GM19372 (cell line): ENCODE data around the gene LRRC46.
A peak's percentile ranks its signal among the peaks of the same experiment; 100 is the strongest.

Experiments
- ATAC-seq: cut with Tn5 transposase; IDR thresholded peaks from one replicate; pipeline ENCODE4 v1.9.1; 2021; ENCODE audit warnings: mild to moderate bottlenecking, low read depth, moderate library complexity; ENCODE audit not compliant: unreplicated experiment

Gene LRRC46

DNA sequence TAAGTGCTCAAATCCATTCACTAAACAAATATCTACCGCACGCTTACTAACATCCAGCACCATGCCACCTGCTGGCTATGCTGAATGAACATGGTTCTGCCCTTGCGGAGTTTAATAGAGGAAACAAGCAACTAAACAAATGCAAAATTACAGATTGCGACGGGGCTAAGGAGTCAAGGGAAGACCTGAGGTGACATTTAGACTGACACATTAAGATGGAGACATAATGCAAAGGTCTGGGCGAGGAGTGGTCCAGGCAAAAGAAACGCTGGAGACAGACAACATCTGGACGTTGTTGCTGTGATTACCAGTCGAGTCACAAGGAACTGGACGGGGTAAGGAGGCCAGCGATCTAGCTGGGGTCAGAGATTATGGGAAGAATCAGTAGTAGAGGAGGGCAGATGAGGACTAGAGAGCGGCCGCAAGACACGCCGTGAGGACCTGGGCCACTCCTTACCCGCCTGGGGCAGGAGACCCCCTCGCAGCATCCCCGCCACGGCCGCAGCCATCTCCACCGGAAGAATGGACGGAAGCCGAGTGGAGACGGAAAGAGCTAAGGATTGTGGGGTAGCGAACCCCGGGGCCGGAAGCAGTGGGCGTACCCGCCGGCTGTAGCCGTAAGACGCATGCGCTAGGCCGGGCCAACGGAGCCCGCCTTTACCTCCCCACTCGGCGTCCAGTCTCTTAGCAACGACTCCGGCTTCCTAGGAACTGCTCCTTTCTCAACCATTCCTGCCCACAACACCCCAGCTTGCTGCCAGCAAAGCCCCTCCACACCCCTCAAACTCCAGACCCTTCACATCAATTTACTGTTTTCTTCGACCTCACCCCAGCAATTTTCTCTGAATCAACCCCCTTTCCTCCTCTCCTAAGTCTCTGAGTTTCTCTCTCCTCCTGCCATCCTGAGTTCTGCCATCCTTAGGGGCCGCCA is at the start of gene LRRC46, which contains the start of gene MRPL10:
TSS of gene LRRC46 (plus strand) at position 668 of the 931 bp plus-strand sequence. CDS start 320 bp downstream, outside the sequence.
TSS of gene MRPL10 (minus strand) at position 539 of the 931 bp plus-strand sequence. CDS start at position 509, 30 bp downstream.
- ATAC-seq: peak; percentile 85

- ATAC-seq: no peak
Measured at GRCh38 chr17:47785538-47786123, 45.8 kb upstream of the LRRC46 start.

- ATAC-seq: no peak
Measured at GRCh38 chr17:47789611-47790561, 41.6 kb upstream of the LRRC46 start.

- no peak for ATAC-seq
Measured at GRCh38 chr17:47791025-47791424, 40.4 kb upstream of the LRRC46 start.

DNA sequence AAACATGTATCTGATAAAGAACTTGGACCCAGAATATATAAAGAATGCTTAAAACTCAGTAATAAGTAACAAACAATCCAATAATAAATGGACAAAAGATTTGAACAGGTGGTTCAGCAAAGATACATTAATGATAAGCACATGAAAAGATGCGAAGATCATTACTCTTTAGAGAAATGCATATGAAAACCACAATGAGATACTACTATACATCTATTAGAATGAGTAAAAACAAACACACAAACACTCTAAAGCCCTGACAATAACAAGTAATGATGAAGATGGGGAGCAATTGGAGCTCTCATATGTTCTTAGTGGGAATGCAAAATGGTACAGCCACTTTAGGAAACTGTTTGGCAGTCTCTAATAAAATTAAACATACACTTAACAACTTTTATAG is 39.0 kb upstream of the LRRC46 start:
- no peak for ATAC-seq

GRCh38 chr17:47792979-47793378 is 38.5 kb upstream of the LRRC46 start:
- no peak for ATAC-seq

DNA sequence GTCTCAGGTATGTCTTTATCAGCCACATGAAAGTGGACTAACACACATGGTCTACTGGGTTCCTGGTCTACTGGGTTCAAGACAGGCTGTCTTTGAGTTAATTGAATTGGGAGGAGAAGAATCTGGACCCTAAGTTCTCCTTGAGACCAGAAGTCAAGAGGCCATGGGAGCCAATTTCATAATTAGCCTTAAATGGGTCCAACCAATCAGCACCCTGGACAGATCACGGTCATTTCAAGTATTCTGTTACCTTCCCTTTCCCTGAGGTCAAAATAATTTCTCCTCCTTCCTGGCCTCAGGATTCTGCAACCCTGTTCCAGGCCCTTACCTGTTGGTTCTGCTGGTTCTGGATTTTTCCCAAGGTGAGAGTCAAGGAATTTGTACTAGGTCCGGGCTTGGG is 33.7 kb upstream of the LRRC46 start:
- ATAC-seq: no peak

DNA sequence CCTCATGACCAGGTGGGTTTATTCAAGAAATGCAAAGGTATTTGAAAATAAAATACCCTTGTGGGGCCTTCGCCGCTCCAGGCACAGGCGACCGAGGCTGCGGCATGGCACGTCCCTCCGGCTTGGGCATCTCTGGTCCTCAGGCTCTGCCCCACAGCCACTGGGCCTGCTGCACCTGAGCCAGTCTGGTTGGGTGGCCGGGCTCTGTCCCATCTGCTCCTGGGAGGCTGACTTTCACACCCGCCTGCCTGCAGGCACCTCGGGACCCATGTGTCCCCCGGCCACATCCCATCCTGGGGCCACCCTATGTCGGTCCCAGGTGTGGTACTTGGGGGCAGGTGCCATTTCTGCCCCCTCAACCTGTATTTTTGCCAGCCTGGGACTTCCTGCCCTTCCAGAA is 30.8 kb upstream of the LRRC46 start:
- no peak for ATAC-seq

DNA sequence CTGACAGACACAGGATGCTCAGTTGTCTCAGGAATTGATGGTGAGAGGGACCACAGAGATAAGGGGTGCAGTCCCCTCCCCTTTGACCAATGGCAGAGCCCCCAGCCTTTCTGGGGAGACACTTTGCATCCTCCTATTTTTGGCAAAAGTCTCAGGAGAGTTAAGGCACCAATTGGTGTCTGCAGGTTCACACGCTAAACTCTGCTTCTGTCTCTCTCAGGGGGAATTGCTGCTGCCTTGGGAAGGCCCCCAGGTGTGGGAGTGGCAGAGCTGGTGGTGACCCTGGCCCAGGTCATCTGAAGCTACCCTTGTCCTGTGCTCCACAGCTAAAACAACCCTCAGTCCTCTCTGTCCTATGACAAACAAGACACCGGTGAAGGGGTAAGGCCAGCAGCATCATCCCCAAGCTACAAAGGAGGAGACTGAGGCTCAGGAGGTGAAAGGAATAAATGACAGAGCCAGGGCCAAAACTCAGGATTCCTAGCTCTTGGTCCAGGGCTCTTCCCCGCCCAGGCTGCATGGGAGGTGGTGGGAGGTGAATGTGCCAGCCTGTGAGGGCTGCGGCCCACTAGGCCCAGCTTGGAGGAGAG is 30.2 kb upstream of the LRRC46 start:
- no peak for ATAC-seq

DNA sequence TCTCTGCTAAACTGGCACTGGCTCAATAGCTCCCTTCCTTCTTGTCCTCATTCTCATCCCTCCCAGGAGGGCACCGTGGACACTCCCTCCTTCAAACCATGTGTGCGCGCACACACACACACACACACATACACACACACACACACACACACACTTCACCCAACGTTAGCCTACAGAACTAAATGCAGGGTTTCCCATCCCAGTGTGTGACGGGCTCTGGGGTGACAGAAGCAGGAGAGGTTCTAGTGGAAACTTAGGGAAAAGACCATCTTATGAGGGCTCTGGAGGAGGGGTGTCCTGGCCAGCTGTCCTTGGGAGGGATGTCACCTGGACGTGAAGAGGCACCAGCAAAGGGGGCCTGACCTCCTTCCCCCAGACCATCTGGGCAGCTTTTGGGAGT is 29.6 kb upstream of the LRRC46 start:
- ATAC-seq: no peak

DNA sequence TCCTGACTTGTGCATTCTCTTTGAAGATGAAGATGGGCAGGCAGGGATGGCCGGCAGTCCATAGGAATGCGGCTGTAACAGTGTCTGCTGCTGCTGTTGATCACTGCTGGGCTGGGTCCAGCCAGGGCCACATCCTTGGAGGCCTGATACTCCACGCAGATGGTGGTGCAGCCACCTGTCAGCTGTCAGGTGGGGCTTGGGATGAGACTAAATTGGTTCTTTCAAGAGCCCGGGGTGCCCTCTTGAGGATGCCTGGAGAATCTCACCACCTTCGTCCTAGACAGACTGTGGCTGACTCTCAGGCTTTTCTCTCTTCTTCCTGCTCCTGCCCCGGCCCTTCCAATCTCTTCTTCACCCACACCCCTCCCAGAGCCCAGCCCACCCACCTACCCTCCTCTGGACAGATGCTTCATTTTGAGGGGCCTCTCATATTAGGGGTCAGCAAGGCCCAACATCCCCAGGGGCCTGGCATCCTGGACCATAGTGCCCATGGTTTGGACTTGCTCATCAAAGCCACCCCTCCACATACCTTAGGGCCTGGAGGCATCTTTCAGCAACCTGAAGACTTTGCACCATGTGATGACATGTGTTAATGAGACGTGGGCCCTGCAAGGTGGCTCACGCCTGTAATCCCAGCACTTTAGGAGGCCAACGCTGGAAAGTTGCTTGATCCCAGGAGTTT is 29.0 kb upstream of the LRRC46 start:
- ATAC-seq: no peak

DNA sequence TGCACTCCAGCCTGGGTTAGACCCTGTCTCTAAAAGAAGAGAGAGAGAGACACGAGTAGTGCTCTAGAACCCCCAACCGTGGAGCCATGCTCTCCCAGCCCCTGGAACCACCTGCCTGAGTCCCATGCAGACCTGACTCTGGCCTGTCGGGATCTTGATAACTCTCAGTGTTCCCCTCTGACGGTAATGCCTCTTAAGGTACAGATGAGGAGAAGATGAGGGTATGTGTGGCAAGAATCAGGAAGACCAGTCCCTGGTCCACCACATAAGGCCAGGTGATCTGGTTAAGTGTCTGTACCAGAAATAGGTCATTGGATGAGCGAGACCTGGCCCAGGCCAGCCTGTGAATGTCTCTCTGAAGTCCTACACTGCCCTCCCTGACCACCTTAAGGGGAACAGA is 28.3 kb upstream of the LRRC46 start:
- ATAC-seq: no peak

DNA sequence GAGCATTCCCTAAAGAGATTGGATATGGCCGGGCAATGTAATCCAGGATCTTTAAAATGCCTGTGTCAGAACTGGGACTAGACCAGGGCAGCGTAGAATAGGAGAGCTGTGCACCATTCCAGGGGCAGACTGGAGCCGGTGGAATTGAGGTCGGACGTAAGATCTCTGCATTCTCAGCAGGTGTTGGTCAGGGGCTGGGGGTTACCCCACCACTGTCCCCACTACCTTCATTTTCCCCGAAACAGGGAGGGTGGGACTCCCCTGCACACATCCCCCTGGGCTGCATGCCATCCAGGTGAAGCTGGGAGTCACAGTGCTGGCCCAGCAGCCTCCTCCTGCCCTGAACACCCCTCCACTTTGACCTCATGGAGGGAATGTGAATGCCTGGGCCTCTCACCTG is 27.7 kb upstream of the LRRC46 start:
- no peak for ATAC-seq

DNA sequence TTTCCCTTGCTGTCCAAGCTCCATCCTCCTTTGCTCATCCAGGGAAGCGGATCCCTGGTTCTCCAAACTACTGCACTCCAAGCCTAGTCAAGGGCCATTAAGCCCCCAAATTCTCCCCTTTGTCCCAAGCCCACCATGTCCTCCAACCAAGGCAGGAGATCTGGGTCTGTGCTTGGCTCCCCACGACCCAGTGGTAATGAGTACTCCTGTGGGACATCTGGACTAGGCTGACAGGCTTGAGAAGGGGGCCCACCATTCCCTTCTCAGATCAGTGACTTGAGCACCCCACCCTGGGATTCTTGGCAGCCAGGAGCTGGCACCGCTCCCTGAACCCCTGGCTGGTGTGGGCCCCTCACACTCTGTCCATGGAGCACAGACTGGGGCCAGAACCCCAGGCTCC is 27.0 kb upstream of the LRRC46 start:
- ATAC-seq: no peak

DNA sequence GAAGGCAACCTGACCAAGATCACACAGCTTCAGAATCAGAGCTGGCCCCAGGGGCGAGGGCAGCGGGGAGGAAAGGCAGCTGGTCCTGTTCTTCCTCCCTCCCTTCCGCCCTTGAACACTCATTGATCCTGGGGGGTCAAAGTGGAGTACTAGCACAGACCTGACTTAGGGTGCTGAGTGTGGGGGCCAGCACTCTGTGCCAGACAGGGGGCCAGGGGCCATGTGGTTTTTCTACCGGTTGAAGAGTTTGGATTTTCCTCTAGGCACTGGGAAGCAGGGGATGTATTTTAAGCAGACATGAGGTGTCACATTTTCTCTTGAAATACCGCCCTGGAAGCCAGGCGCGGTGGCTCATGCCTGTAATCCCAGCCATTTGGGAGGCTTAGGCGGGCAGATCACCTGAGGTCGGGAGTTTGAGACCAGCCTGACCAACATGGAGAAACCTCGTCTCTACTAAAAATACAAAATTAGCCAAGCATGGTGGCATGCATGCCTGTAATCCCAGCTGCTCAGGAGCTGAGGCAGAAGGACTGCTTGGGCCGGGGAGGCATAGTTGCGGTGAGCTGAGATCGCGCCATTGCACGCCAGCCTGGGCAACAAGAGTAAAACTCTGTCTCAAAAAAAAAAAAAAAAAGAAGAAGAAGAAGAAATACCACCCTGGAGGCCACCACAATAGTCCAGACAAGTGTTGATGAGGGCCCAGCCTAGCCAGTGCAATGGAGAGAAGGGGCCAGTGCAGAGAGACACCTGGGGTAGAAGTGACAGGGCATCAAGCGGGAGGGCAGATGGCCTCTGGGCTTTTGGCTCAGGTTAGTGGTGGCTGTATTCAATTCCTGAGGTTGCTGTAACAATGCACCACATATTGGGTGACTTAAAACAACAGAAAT is 25.2 kb upstream of the LRRC46 start:
- ATAC-seq: no peak

DNA sequence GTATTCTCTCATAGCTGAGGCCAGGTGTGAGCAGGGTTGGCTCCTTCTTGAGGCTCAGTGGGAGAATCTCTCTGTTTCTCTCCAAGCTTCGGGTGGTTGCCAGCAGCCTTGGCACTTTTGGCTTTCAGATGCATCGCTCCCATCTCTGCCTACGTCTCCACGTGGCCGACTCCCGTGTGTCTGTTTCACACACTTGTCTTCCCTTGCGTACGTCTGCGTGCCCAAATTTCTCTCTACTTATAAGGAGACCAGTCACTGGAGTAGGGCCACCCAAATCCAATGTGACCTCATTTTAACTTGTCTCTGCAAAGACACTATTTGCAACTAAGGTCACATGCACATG is 24.6 kb upstream of the LRRC46 start:
- no peak for ATAC-seq

DNA sequence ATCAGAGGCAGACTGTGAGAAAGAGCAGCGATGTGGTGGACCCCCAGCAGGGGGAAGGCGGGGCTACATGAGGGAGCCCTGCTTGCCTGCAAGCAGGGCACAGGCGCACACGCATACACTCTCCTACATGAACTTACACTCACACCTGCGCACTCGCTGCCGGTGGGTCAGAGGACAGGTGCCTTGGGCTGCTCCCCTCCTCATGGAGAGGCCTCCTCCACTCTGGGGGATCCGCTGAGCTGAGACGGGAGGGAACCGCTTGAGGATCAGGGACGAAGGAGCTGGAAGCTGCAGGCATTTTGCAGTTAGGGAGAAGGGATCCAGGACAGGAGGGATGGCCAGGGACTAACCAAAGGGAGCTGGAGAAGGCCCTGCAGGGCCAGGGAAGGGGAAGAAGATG is 24.0 kb upstream of the LRRC46 start:
- ATAC-seq: no peak

DNA sequence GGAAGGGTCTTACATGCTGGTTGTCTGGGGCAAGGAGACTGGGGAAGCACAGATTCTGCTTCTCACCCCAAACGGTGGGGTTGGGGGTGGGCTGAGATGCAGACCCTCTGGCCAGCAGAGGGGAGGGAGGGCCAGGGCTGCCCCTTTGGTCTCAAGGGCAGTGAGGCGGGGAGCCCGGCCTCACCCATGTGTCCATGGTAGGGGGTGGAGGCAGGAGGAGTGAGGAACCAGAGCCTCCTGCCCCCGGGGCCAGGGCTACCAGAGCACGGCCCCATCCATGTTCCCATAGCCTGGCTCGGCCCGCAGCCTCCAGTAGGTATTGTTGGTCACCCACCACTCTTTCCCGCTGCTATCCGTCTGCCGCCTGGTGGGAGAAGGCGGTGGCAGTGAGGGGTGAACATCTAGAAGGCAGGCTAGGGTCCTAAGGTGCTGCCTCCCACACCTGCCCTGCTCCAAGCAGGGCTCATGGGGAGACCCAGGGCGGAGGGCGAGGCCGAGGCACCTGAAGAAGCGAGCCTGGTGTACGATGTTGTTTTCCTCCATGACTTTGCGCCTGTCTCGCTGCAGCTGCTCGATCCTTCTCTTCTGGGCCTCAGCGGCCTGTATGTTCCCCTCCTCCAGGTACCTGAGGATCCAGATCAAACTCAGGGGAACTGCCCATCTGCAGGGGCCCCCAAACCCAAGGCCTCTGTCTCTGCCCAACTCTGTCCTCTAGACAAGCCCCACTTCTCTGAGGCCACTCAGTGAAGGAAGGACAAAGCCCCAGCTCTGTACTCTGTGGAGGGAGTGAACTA is 23.2 kb upstream of the LRRC46 start:
- no peak for ATAC-seq
